SU-DHL-6 (cell line): Measurements from ENCODE around the gene F2.

ENCODE experiments used
- CTCF ChIP-seq: fragments of 200-600 bp; sonication (generic); IDR thresholded peaks from one replicate; pipeline ENCODE4 v1.5.1; 2017; ENCODE audit warnings: antibody characterized with exemption, mild to moderate bottlenecking, low read length, moderate library complexity; ENCODE audit not compliant: insufficient read depth, poor library complexity, severe bottlenecking
- EZH2phosphoT487 ChIP-seq: fragments of 200-600 bp; sonication (generic), shearing (Covaris generic); conservative IDR thresholded peaks from 2 replicates; pipeline ENCODE4 v1.6.1; 2018; ENCODE audit warnings: mild to moderate bottlenecking, antibody characterized with exemption, low read length, moderate library complexity, mixed read lengths

GRCh38 chr11:46696212-46696558 lies 22.8 kb upstream of the F2 start:
- TF ChIP-seq CTCF = no peak
- TF ChIP-seq EZH2phosphoT487 = no peak
